HG02884 (cell line): ENCODE measurements around the gene ZNF511.
A peak's percentile ranks its signal among the peaks of the same experiment; 100 is the strongest.

Source experiments
- ATAC-seq: cut with Tn5 transposase; IDR thresholded peaks from one replicate; pipeline ENCODE4 v1.9.1; 2021; ENCODE audit warnings: mild to moderate bottlenecking, moderate library complexity; ENCODE audit not compliant: unreplicated experiment

The ZNF511 gene

DNA sequence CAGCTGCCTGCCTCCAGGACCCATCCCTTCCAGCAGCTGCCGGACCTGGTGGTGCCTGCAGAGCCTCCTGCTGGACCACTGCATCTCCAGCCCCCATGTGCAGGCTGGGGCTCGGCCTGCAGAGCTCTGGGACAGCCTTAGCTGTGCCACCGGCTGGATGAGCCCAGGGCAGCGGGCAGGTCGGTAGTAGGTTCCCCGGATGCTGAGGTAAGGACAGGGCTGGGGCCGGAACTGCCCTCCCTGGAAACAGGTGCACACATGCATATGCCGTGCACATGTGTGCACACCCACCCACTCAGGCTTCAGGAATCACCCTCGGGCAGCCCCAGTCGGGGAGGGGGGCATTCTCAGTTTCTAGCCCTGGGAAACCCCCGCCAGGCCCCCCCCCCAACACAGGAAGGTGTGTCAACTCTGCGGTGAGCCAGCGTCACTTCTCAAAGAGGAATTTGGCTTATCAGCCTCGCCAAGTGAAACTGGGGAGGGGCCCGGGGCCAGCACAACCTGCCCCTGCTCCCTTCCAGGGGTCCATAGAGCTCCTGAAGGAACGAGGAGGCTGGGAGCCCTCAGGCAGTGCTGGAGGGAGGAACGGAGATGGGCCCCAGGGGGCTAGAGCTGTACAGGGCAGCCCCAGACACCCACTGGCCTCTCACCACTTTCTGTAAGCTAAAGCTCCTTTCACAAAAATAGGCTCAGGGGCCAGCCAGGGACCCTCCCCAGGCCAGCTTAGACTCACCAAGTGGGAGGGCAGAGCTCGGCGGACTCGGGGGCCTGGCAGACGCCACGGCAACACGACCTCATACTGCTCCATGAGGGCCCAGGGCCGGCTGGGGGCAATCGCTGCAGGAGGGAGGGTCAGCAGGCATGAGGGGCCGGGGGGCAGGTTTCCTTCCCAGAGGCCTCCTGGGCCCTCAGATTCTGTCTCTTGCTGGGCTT, 33.7 kb upstream of the ZNF511 start:
- ATAC-seq, result peak; percentile 52

GRCh38 chr10:133275684-133276092, 33.0 kb upstream of the ZNF511 start:
- ATAC-seq, result peak; percentile 32

GRCh38 chr10:133276100-133276434, 32.6 kb upstream of the ZNF511 start:
- no peak for ATAC-seq

DNA sequence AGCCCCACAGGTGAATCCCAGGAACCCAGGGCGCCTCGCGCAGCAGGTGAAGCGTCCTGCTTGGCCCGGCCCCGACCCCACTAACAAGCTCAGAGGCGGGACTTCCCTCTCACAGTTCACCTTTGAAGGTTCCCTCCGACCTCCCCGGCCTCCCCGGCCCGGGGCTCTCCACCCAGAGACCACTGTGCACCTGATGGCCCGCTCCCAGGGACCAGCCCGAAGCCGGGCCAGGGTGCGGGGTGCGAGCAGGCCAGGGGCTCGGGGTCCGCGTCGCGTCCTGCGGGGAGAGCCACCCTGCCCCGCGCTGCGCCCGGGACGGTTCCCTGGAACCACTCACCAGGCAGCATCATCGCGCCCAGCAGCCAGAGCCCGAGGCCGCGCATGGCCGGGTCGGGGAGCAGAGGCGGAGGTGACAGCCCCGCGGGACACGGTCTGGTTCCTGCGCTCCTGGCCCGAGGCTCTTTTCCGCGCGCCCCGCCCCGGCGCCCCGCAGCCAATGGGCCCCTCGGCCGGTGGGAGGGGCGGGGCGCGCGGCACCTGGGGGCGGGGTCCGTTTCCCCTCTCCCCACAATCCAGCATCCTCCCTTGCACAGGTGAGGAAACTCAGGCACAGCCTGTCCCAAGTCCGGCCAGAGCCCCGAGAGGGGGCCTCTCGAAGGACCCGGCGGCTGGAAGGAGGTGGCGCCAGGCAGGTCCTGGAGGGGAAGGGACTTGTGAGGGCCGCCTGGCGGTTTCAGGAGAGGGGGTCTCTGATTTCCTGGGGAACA, 32.1 kb upstream of the ZNF511 start, which contains the start of gene ADAM8:
ADAM8 (minus strand) TSS at position 434 of the 767 bp plus-strand sequence; CDS start at position 383, 51 bp downstream.
- no peak for ATAC-seq

DNA sequence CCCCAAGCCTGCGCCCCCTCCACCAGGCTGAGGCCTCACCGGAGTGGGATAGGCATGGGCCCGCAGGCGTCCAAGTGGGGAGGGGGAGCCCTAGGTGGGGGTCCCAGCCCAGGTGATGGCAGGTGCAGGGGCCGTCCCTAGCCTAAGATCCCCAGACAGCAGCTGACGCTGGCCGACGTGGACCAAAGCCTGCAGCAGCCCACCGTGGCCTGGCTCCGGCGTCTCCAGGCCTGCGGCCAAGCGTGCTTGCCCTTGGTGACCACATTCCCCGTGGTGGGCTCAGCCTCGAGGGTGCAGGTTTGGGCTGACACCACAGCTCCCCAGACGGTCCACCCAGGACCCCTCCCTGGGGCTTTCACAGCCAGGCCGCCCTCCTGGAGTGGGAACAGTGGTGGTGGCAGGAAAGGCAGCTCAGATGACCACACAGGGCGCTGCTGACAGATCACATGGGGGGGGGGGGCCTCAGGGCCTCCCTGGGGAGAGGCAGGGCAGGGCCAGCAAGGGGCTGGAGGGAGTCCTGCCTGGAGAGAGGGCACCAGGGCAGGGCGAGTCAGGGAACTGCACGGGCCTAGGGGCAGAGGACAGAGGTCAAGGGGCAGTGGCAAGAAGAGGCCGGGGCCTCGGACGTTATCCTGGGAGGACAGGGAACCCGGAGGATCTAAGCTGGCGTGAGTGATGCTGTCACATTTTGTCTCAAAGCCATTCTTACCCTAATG, 31.3 kb upstream of the ZNF511 start:
- no peak for ATAC-seq

DNA sequence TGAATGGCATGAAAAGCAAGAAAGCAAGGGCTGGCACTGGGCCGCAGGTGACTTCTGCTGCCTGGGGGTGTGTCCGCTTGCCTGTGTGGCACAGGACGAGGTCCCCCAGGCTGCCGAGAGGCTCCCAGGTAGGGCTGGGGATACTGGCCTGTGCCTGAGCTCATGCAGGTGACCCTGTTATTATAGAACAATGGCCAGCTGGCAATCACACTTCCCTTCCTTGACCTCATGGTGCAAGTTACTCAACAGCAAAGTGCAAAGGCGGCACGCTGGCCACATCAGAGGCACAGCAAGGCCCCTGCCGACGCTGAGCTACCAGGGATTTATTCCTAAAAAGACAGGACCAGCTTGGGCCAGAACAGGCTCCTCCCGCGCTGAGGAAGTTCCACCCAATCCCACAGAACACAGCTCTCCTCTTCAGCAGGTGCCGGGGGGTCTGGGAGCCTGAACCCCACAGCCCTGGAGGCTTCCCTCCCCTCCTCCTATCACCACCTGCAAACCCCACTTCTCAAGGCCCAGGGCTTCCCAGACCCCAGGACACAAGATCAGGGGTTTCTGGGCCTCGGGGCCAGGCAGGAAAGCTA, 30.6 kb upstream of the ZNF511 start:
- ATAC-seq, result no peak

- peak; percentile 44 for ATAC-seq
These were observed 30.0 kb upstream of the ZNF511 start for GRCh38 chr10:133278577-133279265.

- ATAC-seq, result no peak
These were observed 29.1 kb upstream of the ZNF511 start for GRCh38 chr10:133279326-133280226.

DNA sequence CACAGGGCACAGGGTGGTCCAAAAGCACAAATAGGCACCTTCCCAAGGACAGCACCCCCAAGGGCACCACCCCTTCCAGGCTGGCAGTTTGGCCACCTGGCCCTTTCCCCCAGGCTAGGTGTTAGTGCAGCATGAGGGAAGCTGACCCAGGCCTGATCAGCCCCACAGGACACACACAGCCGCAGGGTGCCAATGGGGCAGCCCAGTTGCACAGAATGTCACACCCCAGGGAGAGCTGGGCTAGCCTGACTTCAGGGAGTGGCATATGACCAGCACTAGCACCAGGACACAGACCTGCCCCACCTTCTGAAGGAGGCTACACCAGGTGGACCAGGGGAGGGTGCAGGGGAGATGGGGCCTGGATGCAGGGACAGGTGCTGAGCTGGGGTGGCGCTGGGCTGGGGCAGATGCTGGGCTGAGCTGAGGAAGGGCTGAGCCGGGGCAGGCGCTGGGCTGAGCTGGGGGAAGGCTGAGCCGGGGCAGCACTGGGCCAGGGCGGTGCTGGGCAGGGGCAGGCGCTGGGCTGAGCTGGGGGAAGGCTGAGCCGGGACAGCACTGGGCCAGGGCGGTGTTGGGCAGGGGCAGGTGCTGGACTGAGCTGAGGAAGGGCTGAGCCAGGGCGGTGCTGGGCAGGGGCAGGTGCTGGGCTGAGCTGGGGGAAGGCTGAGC, 28.2 kb upstream of the ZNF511 start:
- no peak for ATAC-seq

- ATAC-seq, result no peak
These were observed 27.6 kb upstream of the ZNF511 start for GRCh38 chr10:133281084-133281483.

DNA sequence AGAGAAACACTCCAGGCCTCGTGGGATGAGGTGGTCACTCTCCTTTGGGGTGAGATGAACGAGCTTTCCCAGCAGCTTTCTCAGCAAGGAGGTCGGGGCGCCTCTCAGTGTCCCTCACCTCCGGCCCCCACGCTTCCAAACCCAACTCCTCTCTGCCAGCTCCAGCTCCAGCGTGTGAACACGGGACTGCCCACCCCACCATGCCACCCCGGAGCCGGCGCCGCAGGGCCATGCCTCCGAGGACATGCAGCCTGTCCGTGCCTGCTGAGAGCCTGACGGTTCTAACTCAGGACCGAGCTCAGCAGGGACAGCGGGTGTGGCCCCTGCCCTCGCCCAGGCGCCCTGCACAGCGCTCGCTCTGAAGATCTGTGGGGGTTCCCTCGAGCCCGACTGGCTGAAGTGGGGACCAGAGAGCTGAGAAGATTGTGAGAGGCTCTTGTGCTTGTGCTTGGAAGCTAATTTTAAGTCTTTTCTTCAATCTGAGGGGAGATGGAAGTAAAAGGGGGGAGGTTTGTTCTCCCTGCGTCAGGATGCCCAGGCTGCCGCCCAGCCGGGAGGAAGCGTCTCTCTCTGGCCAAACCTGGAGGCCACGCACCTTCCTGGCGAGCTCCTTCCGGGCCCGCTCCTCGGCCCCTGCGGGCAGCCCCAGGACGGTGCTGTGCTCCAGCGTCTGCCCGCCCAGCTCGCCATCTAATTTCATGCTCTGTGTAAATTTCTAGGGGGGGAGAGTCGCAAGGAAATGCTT, 26.9 kb upstream of the ZNF511 start:
- no peak for ATAC-seq

DNA sequence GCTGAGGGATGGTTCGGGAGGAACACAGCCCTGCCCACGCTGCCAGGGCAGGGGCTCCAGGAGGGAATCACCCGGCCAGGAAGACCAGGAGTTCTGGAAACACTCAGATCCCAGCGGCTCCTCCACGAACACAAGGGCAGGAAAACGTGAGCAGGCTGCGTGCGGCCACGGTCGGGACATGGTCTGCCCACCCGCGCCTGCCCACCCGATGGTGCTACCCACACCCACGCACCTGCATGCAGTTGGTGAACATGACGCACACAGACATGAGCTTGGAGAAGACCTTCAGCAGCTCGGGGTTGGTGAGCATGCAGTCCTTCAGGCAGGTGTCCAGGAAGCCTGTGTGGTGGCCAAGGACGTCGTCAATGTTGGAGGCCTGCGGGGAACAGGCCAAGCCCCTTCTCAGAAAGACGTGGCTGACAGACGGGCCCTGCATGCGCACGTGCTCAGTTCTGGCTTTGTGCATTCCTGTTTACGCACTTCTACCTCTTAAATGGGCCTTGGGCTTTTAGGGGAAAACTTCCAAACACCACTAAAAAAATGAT, 25.8 kb upstream of the ZNF511 start:
- ATAC-seq, result no peak

DNA sequence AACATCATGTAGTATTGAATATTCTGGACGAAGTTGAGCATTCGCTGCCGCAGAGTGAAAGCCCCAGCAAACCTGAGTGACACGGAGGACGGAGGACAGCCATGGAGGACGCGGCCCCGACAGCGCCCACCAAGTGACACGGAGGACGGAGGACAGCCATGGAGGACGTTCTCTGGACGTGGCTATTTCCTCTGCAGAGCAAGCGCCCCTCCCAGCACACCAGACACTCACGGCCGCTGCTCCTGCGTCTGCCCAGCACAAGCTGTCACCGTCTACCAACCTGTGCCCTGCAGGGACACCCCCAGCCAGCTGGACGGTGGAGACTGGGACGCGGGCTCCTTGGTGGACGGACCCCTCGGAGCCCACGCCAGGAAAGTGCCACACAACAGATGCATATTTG, 24.8 kb upstream of the ZNF511 start:
- no peak for ATAC-seq

DNA sequence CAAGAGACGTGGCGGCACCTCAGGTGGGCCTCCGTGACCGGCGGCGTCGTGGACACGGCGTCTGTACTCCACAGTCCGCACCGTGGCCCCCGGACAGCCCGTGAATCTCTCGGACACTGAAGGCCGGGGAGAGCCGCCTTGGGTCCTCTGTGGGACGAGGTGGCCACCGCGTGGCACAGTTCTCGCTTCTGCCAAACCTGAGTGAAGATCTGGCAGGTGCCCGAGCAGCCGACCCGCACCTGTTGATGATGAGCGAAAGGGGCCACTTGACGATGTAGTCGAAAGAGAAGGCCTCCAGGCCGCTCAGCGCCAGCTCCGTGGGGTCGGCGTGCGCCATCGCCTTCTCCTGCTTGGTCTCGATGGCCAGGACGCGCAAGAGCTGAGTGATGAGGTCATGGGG, 23.5 kb upstream of the ZNF511 start:
- ATAC-seq, result no peak

- no peak for ATAC-seq
These were observed 22.3 kb upstream of the ZNF511 start for GRCh38 chr10:133286366-133286765.

GRCh38 chr10:133287832-133288500, 20.7 kb upstream of the ZNF511 start:
- ATAC-seq, result no peak

- ATAC-seq, result no peak
These were observed 19.0 kb upstream of the ZNF511 start for GRCh38 chr10:133289761-133290160.
